Activated CD4-positive, CD25-positive, alpha-beta regulatory T cell (primary cell): ENCODE results near the gene FOXC2.

Experiments
- DNase-seq, 4 experiments: peaks; one replicate each; lab custom pipeline; 2025; lab: John Stamatoyannopoulos, UW

Gene FOXC2

DNA sequence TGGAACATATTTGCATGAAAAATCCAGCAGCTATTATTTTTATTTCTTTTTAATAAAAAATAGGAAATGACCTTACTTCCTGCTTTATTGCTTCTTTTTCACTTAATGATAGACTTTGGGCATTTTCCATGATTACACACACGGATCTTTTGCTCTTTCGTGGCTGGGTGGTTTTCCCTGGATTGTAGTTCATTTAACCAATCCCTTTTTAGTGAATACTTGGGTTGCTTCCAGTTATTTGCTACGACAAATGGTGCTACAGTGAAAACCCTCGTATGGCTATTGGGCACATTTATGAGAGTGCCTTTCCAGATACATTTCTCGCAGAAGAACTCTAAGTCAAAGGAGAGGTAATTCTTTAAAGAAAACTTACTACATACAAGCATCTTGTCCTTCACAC lies 50.3 kb downstream of the FOXC2 start:
- no peak for DNase-seq

DNA sequence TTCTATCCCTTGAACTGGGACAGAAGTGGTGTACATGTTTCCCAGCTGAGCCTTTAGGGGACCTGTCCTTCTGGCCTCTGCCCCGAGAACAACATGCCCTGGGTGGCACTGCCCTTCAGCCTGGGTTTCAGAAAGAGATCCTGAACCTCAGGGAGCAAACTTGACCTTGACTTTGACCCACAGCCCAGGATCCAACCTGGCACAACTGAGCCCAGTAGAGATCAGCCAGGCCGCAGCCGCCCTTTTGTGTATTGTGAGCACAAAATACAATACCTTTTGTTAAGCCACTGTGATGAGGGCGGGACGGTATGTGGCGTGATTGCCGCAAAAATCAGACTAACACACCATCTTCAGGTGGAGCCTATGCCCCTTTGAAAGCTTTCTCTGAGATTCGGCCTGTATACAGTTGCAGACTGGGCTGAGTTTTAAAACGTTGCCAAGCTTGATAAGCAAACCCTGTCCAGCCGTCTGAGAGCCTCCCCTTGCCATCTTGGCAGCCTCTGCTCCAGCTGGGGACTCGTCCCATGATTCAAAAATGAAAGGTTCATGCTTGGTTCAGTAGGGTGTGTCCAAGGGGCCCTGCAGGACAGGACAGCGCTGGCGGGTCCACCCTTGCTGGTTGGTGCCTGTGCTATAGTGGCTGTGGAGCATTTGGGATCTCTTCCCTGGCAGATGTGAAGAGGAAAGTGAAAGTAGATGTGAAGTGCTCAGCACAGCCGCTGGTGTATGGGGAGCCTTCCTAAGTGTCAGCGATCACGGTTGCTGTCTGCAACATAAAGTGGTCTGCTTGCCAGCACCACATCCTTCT lies 52.0 kb downstream of the FOXC2 start:
- no peak for DNase-seq
